Hematopoietic multipotent progenitor cell treated with erythropoietin and hydrocortisone succinate and interleukin-3 and kit ligand, for 8 days (in vitro differentiated cells): ENCODE data around the gene GRIN3B.

Experiments
- DNase-seq: peaks from one replicate; pipeline ENCODE4 v3.0.0-alpha.2; 2015

Gene GRIN3B

GRCh38 chr19:1046836-1047695, 46.8 kb downstream of the GRIN3B start:
- DNase-seq, result no peak

GRCh38 chr19:1047696-1048147, 47.5 kb downstream of the GRIN3B start:
- no peak for DNase-seq

GRCh38 chr19:1049106-1049505, 48.9 kb downstream of the GRIN3B start:
- no peak for DNase-seq

GRCh38 chr19:1049800-1050199, 49.6 kb downstream of the GRIN3B start:
- no peak for DNase-seq

GRCh38 chr19:1050989-1051788, 51.0 kb downstream of the GRIN3B start:
- DNase-seq, result no peak

- no peak for DNase-seq
These were observed 51.6 kb downstream of the GRIN3B start for GRCh38 chr19:1051791-1052190.

GRCh38 chr19:1052349-1052975, 52.2 kb downstream of the GRIN3B start:
- DNase-seq, result no peak

- no peak for DNase-seq
These were observed 53.2 kb downstream of the GRIN3B start for GRCh38 chr19:1053176-1054101.

GRCh38 chr19:1054102-1055027, 54.1 kb downstream of the GRIN3B start:
- DNase-seq, result no peak

GRCh38 chr19:1055028-1055425, 54.8 kb downstream of the GRIN3B start:
- no peak for DNase-seq

GRCh38 chr19:1055886-1056620, 55.8 kb downstream of the GRIN3B start:
- no peak for DNase-seq

GRCh38 chr19:1057176-1057855, 57.1 kb downstream of the GRIN3B start:
- no peak for DNase-seq

GRCh38 chr19:1058112-1058511, 57.9 kb downstream of the GRIN3B start:
- DNase-seq, result no peak
